ENCODE data around the gene ZNRD2. TPM values are rescaled to one million over a fixed set of nuclear protein-coding genes. Genes with fewer than 3 reads are reported as not detected.
A peak's percentile ranks its signal among the peaks of the same experiment; 100 is the strongest.

The ZNRD2 gene
- polyA plus RNA-seq, 3 donors = 48.5 to 65.1 (median 56.2) TPM

DNA sequence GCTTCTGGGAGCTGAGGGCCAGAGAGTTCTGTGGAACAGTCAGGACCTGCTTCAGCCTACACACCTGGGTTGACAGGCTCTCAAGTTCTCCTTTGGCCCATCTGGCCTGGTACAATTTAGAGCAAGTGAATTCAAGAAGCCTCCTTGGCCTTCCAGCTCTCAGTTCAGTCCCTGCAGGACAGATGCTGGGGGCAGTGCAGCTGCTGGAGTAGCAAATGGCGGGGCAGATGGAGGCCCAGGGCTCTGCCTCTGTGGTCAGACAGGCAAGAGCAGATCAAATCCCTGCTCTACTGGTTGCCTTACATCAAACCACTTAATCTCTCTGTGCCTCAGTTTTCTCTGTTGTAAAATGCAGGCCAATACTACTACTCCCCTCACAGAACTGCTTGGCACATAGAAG is 34.0 kb downstream of the ZNRD2 start:
- intact Hi-C loops (cut with micrococcal nuclease) = no loop called here
- no peak overlapping the region for H2AFZ ChIP-seq (ENCODE audit: insufficient read depth, low read depth, low read length, poor library complexity, severe bottlenecking)
- H3K9ac ChIP-seq (ENCODE audit: insufficient read depth, low read length, poor library complexity, severe bottlenecking) = no peak overlapping the region
- Mint-ChIP-seq H3K4me1 (peaks cover 3% of the 10 kb centered on the region), H3K36me3 (peaks cover 78 to 93% of the 10 kb centered on the region in 2 donors), H3K27me3 (ENCODE audit: low read depth in 3 of 3) (no peaks in the 10 kb centered on the region), H3K4me3 (no peak overlapping the region), H3K9me3 (peaks cover 0 to 2% (median 0%) of the 10 kb centered on the region in 7 donors), H3K27ac (peak overlapping the region in 1 of 7 donors; percentile 41)
- H3K27me3 ChIP-seq (ENCODE audit: control insufficient read depth in 2 of 2, insufficient read depth in 2 of 2, low read length in 2 of 2) = no peaks in the 10 kb centered on the region
- H3K79me2 ChIP-seq (ENCODE audit: insufficient read depth, low read length) = peaks cover 37% of the 10 kb centered on the region
- TF ChIP-seq, protein P1, sequence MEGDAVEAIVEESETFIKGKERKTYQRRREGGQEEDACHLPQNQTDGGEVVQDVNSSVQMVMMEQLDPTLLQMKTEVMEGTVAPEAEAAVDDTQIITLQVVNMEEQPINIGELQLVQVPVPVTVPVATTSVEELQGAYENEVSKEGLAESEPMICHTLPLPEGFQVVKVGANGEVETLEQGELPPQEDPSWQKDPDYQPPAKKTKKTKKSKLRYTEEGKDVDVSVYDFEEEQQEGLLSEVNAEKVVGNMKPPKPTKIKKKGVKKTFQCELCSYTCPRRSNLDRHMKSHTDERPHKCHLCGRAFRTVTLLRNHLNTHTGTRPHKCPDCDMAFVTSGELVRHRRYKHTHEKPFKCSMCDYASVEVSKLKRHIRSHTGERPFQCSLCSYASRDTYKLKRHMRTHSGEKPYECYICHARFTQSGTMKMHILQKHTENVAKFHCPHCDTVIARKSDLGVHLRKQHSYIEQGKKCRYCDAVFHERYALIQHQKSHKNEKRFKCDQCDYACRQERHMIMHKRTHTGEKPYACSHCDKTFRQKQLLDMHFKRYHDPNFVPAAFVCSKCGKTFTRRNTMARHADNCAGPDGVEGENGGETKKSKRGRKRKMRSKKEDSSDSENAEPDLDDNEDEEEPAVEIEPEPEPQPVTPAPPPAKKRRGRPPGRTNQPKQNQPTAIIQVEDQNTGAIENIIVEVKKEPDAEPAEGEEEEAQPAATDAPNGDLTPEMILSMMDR (IDR thresholded peaks at IDR 0.05) = no peak
- peaks cover 0 to 4% of the 10 kb centered on the region in 2 donors for H3K4me1 ChIP-seq (ENCODE audit: control insufficient read depth in 1 of 2, insufficient read depth in 2 of 2, low read length in 2 of 2)
- H3K4me3 ChIP-seq (replicated peaks in 1 of 3; ENCODE audit: low read depth in 2 of 3, low read length in 3 of 3) = no peak overlapping the region
- no peak overlapping the region for H3K4me2 ChIP-seq (replicated peaks; ENCODE audit: extremely low read depth, low read length, poor library complexity, severe bottlenecking)
- peaks cover 84 to 100% of the 10 kb centered on the region in 2 donors for H3K36me3 ChIP-seq (replicated peaks in 1 of 2; ENCODE audit: control insufficient read depth in 1 of 2, insufficient read depth in 2 of 2, low read length in 2 of 2)
- H3K27ac ChIP-seq (ENCODE audit: low read depth in 1 of 2, low read length in 2 of 2) = no peak overlapping the region
- no peaks in the 10 kb centered on the region for H3K9me3 ChIP-seq (replicated peaks in 1 of 2; ENCODE audit: control insufficient read depth in 1 of 2, insufficient read depth in 1 of 2, low read length in 2 of 2)
- no peak for DNase-seq
- 100% methylated on average over 1 of the region's 1 CpG for WGBS (ENCODE audit: insufficient coverage)
- peaks cover 97% of the 10 kb centered on the region for H4K20me1 ChIP-seq (ENCODE audit: insufficient read depth, low read length)

DNA sequence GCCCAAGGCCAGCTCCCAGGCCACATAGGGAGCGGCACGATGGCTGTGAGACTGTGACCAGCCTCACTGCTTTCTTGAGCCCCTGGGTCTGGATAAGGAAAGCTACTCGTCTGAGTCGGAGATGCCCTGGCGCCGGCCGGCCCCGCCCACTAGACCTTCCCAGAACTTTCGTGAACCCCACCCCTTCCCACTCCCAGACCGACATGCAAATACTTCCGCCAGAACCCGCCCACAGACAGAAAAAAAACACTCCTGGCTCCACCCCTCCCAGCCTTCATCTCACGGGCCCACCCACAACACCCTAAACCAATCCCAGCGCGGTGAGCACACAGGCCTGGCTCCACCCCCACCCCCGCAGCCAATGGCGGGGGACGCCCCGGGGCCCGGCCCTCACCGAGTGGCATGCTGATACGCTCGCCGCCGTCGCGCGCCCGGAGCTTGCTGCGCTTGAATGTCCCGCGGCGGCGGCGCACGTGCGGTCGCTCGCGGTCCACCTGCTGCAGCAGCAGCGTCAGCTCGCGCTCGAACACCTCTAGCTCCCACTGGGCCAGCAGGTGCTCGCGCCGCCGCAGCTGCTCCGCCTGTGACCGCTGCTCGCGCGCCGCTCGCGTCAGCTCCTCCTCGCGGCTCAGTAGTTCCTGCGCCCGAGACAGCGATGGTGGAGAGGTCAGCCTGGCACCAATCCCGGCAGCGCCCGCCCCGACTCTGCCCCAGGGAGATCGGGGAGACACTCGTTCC is 36.8 kb downstream of the ZNRD2 start:
- H3K4me3 ChIP-seq (replicated peaks in 1 of 3; ENCODE audit: low read depth in 2 of 3, low read length in 3 of 3) = no peak overlapping the region
- peaks cover 72 to 85% of the 10 kb centered on the region in 2 donors for H3K36me3 ChIP-seq (replicated peaks in 1 of 2; ENCODE audit: control insufficient read depth in 1 of 2, insufficient read depth in 2 of 2, low read length in 2 of 2)
- H2AFZ ChIP-seq (ENCODE audit: insufficient read depth, low read depth, low read length, poor library complexity, severe bottlenecking) = no peak overlapping the region
- no peak overlapping the region for H3K27ac ChIP-seq (ENCODE audit: low read depth in 1 of 2, low read length in 2 of 2)
- peak overlapping the region in 1 of 7 donors; percentile 46 for H3K27ac Mint-ChIP-seq
- no peak overlapping the region for H3K9ac ChIP-seq (ENCODE audit: insufficient read depth, low read length, poor library complexity, severe bottlenecking)
- H3K79me2 ChIP-seq (ENCODE audit: insufficient read depth, low read length) = peaks cover 65% of the 10 kb centered on the region
- H3K27me3 ChIP-seq (ENCODE audit: control insufficient read depth in 2 of 2, insufficient read depth in 2 of 2, low read length in 2 of 2) = no peaks in the 10 kb centered on the region
- no peaks in the 10 kb centered on the region for H3K27me3 Mint-ChIP-seq (ENCODE audit: low read depth in 3 of 3)
- TF ChIP-seq, protein P1 (IDR thresholded peaks at IDR 0.05) = no peak
- H3K9me3 Mint-ChIP-seq = peaks cover 0 to 2% (median 0%) of the 10 kb centered on the region in 7 donors
- WGBS (ENCODE audit: insufficient coverage) = 95% methylated on average over 61 of the region's 67 CpGs
- H4K20me1 ChIP-seq (ENCODE audit: insufficient read depth, low read length) = peaks cover 100% of the 10 kb centered on the region
- no peak overlapping the region for H3K4me3 Mint-ChIP-seq
- peaks cover 25 to 32% of the 10 kb centered on the region in 2 donors for H3K4me1 ChIP-seq (ENCODE audit: control insufficient read depth in 1 of 2, insufficient read depth in 2 of 2, low read length in 2 of 2)
- peaks cover 27% of the 10 kb centered on the region for H3K4me1 Mint-ChIP-seq
- no peak overlapping the region for H3K4me2 ChIP-seq (replicated peaks; ENCODE audit: extremely low read depth, low read length, poor library complexity, severe bottlenecking)
- no peaks in the 10 kb centered on the region for H3K9me3 ChIP-seq (replicated peaks in 1 of 2; ENCODE audit: control insufficient read depth in 1 of 2, insufficient read depth in 1 of 2, low read length in 2 of 2)
- no peak for DNase-seq
- intact Hi-C loops (cut with micrococcal nuclease) = no loop called here
- H3K36me3 Mint-ChIP-seq = peaks cover 77 to 90% of the 10 kb centered on the region in 2 donors
